NCI-H2107 treated with DMSO at 0.1 percent for 48 hours (cell line): Measurements from ENCODE around the gene PROKR2.

ENCODE experiments used
- DNase-seq: peaks from one replicate; lab custom pipeline; 2025; ENCODE audit not compliant: unreplicated experiment; lab: John Stamatoyannopoulos, UW

The PROKR2 gene

GRCh38 chr20:5290596-5290995 is 26.2 kb downstream of the PROKR2 start:
- no peak for DNase-seq

- DNase-seq = no peak
Observed at GRCh38 chr20:5282561-5282960, 34.2 kb downstream of the PROKR2 start.

- no peak for DNase-seq
Observed at GRCh38 chr20:5279661-5280060, 37.1 kb downstream of the PROKR2 start.

GRCh38 chr20:5272268-5272667 is 44.5 kb downstream of the PROKR2 start:
- DNase-seq = no peak

GRCh38 chr20:5270603-5271002 is 46.2 kb downstream of the PROKR2 start:
- peak; percentile 13 for DNase-seq

- no peak for DNase-seq
Observed at GRCh38 chr20:5268449-5268848, 48.3 kb downstream of the PROKR2 start.

GRCh38 chr20:5267092-5267491 is 49.7 kb downstream of the PROKR2 start:
- no peak for DNase-seq
